Measurements from ENCODE around the gene TMEM179.

GRCh38 chr14:104579507-104579906, 25.1 kb downstream of the TMEM179 start, which contains the start of gene C14orf180:
- TF ChIP-seq, protein P1, sequence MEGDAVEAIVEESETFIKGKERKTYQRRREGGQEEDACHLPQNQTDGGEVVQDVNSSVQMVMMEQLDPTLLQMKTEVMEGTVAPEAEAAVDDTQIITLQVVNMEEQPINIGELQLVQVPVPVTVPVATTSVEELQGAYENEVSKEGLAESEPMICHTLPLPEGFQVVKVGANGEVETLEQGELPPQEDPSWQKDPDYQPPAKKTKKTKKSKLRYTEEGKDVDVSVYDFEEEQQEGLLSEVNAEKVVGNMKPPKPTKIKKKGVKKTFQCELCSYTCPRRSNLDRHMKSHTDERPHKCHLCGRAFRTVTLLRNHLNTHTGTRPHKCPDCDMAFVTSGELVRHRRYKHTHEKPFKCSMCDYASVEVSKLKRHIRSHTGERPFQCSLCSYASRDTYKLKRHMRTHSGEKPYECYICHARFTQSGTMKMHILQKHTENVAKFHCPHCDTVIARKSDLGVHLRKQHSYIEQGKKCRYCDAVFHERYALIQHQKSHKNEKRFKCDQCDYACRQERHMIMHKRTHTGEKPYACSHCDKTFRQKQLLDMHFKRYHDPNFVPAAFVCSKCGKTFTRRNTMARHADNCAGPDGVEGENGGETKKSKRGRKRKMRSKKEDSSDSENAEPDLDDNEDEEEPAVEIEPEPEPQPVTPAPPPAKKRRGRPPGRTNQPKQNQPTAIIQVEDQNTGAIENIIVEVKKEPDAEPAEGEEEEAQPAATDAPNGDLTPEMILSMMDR (IDR thresholded peaks at IDR 0.05; ENCODE audit: control extremely low read depth in 1 of 3, insufficient read depth in 1 of 3, low read depth in 1 of 3, low read length in 3 of 3) = no peak
- no peak for TF ChIP-seq JUN (IDR thresholded peaks at IDR 0.05; ENCODE audit: low read depth, low read length)
- no peak for TF ChIP-seq SP2 (IDR thresholded peaks at IDR 0.05; ENCODE audit: low read length)
- no peak for TF ChIP-seq KDM5A (IDR thresholded peaks at IDR 0.05; ENCODE audit: low read length)
- TF ChIP-seq ZNF274 (IDR thresholded peaks at IDR 0.05; ENCODE audit: borderline replicate concordance, extremely low read depth, low read length) = no peak

Data from H1 (cell line).